HG02852 (cell line): ENCODE measurements around the gene EMC1.
"Not testable (repeated sequence)": the region's sequence is repeated elsewhere in the genome, so short reads cannot be mapped to it uniquely, and the experiment has no call there.

ENCODE experiments used
- ATAC-seq: cut with Tn5 transposase; IDR thresholded peaks from one replicate; pipeline ENCODE4 v1.9.1; 2021; ENCODE audit warnings: mild to moderate bottlenecking, moderate library complexity; ENCODE audit not compliant: unreplicated experiment

Gene EMC1

DNA sequence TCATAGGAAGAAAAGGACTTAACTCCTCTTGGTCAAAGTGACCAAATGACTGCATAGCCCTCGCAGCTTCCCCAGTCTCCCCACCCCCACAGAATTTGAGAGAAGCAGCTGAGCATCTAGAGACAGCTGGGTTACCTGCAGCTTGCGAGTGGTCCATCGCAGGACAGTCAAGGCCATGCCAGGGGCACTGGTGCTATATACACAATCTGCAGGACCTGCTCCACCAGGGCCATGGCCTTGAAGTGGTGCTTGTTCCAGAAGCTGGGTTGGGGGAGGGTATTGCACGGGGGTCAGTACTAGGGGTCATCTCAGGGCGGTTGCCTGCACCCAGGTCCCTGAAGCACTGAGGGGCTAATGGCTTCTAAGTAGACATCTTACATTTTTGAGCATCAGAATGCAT, 10.7 kb upstream of the EMC1 start:
- no peak for ATAC-seq

DNA sequence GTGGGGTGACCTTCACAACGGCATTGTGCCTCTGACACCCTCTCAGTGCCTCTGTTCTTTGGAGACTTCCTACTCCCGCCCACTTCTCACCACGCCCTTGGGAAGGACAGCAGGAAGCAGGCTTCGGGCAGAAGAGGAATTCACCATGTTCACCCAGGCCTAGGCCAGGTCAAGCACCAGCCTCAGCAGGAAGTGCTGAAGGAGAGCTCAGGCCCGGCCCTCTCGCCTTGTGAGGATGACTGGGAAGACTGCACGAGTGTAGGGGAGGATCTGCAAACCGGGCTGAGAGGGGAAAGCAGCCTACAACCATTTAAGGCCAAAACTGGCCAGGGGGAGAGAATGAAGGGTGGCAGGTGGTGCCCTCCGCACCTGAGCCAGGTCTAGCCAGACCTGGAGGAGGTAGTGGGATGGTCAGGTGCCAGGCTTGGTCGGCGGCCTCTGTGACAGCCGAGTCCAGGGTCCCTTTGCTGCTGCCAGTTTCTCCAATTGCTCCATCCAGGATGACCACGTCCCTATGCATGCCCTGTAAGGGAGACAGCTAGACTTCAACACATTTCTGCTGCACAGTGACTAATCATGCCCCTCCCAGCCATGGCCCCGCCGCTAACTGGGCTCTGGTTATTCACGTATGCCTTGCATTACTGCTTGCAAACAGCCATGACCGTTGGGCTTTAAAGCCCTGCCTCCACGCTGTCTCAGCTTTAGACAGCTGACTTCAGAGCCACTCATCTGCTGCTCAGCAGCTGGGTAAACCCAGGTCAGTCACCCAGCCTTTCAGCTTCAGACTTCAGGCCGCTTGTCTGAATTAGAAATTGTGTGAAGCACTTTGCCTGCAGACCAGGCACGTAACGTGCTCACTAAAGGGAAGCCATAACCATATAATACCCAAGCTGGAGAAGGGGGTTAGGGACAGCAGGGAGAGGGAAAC, 9.2 kb upstream of the EMC1 start:
- ATAC-seq, result no peak

DNA sequence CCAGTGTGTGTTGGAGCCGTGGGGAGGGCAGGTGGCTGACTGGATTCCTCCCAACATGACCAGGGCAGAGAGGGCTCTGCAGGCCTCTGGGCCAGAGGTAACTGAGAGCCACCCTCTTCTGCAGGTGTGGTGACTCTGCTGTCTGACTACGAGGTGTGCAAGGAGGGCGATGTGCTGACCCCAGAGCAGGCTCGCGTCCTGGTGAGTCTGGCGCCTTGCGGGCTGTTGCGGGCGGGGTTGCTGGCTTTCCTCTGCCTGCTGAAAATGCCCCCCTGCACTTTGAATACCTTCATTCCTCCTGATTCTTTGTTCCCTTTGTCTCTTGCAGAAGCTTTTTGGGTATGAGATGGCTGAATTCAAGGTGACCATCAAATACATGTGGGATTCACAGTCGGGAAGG, 7.0 kb upstream of the EMC1 start:
- no peak for ATAC-seq

DNA sequence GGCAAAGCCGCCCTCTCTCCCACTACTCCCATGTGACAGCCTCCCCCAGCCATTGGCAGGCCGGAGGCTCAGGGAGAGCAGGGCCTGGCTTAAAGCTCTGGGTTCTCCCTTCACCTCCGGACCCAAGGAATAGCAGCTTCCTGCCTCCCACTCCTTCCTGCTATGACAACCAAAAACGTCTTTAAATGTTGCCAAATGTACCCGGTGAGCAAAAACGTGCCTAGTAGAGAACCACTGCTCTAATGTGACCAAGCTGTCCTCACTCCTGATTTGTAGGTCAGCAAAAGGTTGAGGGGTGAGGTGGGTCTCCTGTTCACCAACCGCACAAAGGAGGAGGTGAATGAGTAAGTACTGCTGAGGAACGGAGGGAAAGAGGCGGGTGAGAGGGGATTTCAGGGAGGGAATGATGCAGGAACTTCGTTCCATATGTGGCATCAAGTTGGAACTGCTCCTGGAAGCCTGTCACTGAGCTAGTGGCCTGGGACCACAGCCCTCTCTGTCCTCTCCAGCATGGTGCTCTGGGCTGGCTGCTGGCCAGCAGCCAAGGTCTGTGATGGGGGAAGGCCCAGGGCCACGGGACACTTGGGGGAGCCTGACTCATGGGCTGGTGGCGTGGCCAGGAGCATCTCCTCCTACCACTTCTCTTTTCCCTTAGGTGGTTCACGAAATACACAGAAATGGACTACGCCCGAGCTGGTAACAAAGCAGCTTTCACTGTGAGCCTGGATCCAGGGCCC, 6.0 kb upstream of the EMC1 start:
- no peak for ATAC-seq

DNA sequence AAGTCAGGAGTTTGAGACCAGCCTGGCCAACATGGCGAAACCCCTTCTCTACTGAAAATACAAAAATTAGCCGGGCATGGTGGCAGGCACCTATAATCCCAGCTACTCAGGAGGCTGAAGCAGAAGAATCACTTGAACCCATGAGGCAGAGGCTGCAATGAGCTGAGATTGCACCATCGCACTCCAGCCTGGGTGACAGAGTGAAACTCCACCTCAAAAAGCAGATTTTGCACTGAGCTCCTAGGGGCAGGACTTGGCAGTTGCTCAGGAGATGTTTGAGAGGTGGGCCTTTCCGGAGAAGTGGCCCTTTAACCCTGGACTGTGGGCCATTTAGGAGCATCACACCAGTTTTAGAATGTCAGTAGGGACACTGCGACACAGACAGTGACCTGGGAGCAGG, 5.0 kb upstream of the EMC1 start:
- ATAC-seq, result not testable (repeated sequence)

DNA sequence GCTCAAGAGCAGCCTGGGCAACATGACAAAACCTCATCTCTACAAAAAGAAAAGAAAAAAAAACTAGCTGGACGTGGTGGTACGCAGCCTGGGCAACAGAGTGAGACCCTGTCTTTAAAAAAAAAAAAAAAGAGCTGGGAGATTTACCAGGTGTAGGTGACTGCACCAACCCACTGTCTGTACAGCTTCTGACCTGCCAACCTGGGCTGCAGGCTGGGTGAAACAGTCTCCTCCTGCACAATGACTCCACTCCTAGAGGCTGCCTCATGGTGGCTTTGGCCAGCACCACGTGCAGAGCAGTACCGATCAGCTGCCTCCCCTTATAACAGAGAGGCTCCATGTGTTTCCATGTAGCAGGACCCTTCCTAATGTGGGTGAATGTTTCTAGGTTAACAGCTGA, 4.0 kb upstream of the EMC1 start:
- no peak for ATAC-seq

DNA sequence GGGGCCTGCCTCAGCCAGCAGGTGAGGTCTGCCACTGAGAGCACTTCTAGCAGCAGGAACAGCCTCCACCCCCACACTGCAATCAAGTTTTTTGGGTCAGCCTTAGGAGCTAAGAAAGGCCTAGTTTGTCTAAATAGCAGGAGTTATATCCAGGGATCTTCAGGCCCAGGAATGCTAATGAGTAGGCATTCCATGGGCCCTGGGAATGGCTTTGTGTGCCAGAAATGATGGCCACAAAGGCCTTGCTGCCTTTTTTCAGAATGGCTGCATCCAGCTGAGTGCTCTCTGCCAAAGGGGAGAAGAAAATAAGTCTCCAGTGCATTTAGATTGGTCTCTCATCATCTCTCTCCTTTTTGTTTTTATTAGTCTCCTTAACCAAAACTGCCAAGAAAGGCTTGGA, 3.1 kb upstream of the EMC1 start:
- no peak for ATAC-seq

DNA sequence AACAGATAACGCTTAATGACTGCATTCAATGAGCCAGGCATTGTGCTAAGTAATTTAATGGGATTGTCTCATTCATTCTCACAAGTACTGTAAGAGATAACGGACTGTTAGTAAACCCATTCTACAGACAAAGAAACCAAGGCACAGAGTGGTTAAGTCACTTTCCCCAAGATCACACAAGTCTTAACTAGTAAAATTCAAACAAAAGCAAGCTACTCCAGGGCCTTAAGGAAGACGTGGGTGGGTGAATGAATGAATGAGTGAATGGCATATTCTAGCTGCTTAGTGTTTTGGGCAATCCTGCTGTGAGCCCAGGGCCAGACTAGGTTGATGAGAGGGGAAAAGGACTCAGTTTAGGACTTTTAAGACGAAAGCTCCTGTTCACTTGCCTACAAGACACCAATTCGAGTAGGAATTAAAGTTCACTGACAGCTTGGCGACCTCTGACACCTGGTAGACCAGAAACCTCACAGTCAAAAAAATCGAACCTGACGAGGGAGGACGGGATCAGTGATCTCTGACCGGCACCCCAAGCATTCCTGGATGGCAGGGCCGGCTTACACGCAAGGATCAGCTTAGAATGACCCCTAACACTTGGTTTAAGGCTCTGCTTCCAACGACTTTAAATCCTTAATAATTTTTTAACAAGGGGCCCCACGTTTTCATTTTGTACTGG, 557 bp downstream of the EMC1 start:
- no peak for ATAC-seq

DNA sequence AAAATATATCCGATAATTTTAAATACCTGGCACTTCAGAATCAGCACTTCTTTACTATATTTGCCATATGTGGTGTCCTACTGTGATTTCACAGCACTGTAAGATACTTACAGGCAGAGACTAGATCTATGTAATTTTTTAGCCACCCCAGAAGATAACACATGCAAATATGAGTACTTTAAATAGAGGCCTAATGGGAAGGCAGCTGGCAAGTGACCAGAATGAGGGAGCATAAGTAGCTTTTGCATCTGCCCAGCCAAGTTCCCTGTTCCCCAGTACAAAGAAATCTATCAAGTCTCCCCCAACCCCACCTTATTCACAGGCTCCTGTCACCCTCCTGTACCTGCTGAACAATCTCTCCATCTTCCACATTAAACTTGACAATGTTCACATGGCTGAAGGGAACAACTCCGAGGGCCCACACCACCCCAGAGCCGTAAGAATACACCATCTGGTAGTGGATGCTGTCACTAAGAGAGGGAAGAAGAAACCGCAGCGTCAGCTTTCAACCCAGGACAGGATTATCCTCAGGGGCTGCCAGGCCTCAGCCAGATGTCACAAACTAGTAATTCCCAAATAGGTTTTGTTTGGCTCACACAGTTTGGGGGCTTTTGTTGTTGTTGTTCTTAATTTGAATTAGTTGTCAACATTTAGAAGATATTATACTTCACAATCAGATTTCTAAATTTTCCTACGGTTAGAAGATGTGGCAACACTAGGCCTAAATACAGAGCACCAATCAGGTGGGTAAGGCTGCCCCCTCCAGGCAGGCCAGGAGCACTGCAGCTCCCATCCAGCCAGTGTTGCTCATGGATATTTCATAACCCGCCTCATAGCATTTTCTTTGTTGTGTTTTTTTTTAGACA, 10.4 kb downstream of the EMC1 start:
- no peak for ATAC-seq

DNA sequence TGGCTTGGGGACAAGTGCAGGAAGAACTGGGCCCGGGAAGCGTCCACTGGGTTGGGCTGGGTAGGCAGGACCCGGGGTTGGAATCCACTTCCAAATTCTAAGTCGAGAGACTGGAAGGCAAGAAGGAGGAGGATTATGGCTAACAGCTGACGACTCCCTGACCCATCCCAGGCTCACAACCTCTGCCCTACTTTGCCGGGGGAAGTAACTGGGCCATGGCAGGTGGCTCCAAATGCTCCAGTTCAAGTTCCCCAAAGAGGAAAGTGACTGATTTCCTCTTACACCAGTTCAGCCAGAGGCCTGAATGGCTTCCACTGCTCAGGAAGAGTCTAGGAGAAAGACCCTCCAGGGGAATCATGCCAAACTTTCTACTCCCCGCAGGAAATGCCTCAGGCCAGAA, 11.4 kb downstream of the EMC1 start:
- ATAC-seq, result no peak

DNA sequence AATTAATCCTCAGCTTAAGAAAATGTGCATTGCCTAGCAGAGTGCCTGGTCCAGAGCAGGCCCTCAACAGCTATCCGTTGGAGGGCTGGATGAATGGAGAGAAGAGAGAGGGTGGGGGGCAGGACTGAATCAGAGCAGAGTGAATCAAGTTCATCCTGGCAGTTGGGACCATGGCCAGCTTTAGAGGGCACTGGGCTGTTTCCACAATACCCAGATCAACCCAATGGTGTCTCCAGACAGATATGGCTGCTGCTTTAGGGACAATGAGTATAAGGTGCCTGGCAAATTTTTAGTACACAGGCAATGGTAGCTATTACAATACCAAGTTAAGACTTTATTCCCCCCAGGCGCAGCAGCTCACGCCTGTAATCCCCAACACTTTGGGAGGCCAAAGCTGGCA, 17.1 kb downstream of the EMC1 start:
- no peak for ATAC-seq

DNA sequence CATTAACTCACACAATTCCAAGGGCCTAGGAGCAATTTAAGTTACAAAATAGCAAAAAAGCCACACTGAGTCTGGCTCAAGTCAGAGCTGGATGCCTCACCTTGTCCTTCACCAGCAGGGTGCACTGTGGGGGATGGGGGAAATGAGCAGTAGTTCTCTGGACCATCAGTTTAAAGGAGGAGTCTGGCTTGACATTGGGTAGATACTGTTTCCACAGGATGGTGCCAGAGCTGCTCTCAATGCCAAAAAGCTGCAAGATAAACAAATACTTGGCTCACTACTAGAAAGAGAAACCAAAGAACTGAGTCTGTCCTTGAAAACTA, 18.8 kb downstream of the EMC1 start:
- ATAC-seq, result no peak

DNA sequence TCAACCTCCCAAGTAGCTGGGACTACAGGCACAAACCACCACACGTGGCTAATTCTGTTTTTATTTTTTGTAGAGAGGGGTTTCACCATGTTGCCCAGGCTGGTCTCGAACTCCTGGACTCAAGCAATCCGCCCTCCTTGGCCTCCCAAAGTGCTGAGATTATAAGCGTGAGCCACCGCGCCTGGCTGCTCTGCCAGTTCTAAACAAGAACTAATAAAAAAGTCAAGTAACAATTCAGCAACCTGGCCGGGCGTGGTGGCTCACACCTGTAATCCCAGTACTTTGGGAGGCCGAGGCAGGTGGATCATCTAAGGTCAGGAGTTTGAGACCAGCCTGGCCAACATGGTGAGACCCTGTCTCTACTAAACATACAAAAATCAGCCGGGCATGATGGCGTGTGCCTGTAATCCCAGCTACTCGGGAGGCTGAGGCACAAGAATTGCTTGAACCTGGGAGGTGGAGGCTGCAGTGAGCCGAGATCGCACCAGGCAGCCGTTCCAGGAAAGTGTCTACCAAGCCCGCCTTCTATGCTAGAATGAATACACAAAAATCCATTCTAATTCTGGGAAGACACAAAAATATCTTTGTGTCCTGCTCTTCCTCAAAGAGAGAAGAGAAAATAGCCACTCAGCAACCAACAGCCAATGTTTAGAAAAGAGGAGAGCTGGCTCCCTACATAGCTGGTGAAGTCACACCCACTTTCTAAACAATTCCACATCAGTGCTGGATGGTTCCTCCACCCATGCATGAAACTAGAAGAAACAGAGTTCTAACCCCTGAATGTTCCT, 19.4 kb downstream of the EMC1 start:
- not testable (repeated sequence) for ATAC-seq

DNA sequence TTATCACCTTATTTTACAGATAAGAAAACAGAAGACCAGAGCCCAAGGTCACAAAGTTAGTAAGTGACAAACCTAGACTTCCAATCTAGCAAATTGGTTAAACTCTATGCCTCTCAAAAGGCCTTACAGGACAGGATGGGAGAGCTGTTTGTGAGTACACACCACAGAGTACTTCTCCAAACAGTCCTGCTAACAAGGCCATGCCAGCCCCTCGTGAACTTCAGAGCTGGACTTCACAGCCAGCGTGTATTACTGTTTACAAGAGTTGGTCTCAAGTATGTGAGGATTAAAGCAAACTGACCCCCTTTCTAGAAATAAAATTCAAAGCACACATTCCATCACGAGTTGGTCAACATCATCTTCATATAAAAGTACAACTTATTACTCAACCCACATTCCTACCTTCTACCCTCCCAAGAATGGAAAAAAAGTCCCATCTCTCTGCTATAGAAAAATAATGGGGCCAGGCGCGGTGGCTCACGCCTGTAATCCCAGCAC, 21.4 kb downstream of the EMC1 start:
- no peak for ATAC-seq

DNA sequence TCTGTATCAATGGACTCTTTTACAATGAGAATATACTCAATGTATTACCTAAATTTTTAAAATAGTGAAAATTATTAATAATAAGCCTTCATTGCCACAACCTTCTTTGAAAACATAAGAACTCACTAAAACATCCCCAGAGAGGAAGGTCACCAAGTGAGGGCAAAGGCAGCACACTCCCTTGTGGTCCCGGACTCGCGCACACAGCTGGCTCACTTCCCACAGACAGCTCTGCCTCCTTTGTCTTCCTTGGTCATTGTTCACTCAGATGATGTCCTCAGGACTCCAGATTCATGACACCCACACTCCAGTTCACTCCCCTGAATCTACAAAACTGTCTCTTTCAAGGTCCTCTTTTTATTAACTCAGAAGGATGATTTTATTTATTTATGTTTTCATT, 22.1 kb downstream of the EMC1 start:
- no peak for ATAC-seq

DNA sequence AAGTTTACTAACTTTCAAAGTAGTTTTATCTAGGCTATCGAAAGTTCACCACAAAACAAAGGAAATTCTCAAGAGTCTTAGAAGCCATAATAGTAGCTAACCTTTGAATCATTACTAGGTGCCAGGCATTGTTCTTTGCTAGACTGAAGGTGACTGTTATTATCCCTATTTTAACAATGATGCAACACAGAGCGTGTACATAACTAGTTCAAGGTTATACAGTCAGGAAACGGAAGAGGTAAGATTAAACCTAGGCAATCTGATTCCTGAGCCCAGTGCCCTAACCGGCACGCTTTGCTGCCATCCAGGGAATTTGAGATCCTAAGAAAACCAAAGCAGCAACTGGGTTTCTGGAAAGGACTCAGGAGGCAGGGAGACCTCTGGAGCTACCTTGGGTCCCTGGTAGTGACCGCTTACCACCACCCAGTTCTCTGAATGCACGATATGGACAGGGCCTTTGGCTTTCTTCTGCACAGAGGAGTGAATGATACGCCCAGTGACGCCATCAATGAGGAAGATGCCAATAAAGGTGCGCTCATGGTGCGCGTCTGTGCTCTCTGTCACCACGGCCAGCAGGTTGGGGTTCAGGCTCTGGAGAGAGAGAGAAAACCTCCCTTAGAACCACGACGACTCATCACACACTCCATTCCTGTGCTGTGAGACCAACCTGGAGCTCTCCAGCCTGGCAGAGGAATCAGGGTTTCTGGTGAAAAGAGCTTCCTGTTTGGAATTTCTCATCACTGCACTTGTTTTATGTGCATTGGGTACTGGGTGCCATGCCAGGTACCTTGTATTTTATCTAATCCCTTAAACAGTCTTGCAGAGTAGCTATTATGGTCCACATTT, 28.1 kb downstream of the EMC1 start:
- no peak for ATAC-seq

DNA sequence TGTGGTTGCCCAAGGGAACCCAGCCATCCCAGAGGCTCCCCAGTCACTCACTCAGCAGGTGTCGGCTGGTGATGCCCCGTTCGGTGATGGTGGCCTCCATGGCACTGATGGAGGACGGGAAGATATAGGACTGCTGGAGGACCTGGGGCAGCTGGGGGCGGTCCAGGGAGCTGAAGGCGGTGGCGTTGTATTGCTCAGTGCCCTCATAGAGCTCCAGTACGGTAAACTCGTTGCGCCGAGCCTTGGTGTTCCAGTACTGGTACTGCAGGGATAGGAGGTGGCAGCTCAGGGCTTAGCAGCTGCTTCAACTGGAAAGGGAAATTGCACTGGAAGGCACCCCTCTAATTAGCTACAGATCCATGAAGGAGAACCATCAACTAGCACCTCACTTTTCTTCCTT, 28.8 kb downstream of the EMC1 start:
- no peak for ATAC-seq

DNA sequence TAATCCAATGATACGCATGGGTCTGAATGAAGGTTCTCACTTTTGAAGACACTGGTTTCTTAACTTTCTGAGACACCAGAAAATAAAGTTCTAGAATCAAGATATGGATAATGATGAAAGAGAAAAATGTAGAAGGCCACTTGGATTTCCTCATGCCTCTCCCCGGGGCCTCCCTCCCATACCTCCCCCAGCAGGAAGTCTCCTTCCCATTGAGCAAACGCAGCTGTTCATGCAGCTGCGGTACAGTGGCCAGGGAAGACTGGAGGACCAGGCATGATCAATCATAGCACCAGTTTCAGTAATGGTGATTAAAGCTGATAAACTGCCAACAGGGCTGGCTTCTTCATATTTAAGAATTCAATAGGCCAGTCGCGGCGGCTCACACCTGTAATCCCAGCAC, 30.3 kb downstream of the EMC1 start:
- ATAC-seq, result no peak
